HG02938 (cell line): ENCODE measurements around the gene ZNF628.

Experiments
- ATAC-seq: cut with Tn5 transposase; IDR thresholded peaks from one replicate; pipeline ENCODE4 v1.9.1; 2021; ENCODE audit warnings: mild to moderate bottlenecking, moderate library complexity; ENCODE audit not compliant: unreplicated experiment

The ZNF628 gene

GRCh38 chr19:55483706-55484592, 7.5 kb downstream of the ZNF628 start:
- no peak for ATAC-seq

- ATAC-seq = no peak
Observed at GRCh38 chr19:55484593-55485438, 8.4 kb downstream of the ZNF628 start, which contains the start of gene NAT14. Gene NAT14, plus strand, starts transcription at chr19:55485188. Its CDS starts 521 bp downstream, at chr19:55485709.

GRCh38 chr19:55485439-55486011, 9.1 kb downstream of the ZNF628 start:
- no peak for ATAC-seq

GRCh38 chr19:55486043-55486970, 9.9 kb downstream of the ZNF628 start:
- no peak for ATAC-seq

- ATAC-seq = no peak
Observed at GRCh38 chr19:55486971-55487923, 10.8 kb downstream of the ZNF628 start.

- ATAC-seq = no peak
Observed at GRCh38 chr19:55487924-55488687, 11.7 kb downstream of the ZNF628 start, which contains the start of gene SSC5D. Gene SSC5D, plus strand, starts transcription at chr19:55488436. Its CDS starts 154 bp downstream, at chr19:55488590.

- no peak for ATAC-seq
Observed at GRCh38 chr19:55488986-55489710, 12.7 kb downstream of the ZNF628 start.

GRCh38 chr19:55489711-55490477, 13.5 kb downstream of the ZNF628 start:
- ATAC-seq = no peak

- ATAC-seq = no peak
Observed at GRCh38 chr19:55490478-55491432, 14.3 kb downstream of the ZNF628 start.

- ATAC-seq = no peak
Observed at GRCh38 chr19:55491546-55492360, 15.3 kb downstream of the ZNF628 start.

GRCh38 chr19:55492362-55492944, 16.0 kb downstream of the ZNF628 start:
- no peak for ATAC-seq

GRCh38 chr19:55493052-55493644, 16.7 kb downstream of the ZNF628 start:
- ATAC-seq = no peak

- no peak for ATAC-seq
Observed at GRCh38 chr19:55493645-55494171, 17.3 kb downstream of the ZNF628 start.
